SKM-1 (cell line): ENCODE data around the gene COX6B2.

Experiments
- DNase-seq: peaks from one replicate; lab custom pipeline; 2025; ENCODE audit not compliant: unreplicated experiment; lab: John Stamatoyannopoulos, UW

COX6B2 gene

DNA sequence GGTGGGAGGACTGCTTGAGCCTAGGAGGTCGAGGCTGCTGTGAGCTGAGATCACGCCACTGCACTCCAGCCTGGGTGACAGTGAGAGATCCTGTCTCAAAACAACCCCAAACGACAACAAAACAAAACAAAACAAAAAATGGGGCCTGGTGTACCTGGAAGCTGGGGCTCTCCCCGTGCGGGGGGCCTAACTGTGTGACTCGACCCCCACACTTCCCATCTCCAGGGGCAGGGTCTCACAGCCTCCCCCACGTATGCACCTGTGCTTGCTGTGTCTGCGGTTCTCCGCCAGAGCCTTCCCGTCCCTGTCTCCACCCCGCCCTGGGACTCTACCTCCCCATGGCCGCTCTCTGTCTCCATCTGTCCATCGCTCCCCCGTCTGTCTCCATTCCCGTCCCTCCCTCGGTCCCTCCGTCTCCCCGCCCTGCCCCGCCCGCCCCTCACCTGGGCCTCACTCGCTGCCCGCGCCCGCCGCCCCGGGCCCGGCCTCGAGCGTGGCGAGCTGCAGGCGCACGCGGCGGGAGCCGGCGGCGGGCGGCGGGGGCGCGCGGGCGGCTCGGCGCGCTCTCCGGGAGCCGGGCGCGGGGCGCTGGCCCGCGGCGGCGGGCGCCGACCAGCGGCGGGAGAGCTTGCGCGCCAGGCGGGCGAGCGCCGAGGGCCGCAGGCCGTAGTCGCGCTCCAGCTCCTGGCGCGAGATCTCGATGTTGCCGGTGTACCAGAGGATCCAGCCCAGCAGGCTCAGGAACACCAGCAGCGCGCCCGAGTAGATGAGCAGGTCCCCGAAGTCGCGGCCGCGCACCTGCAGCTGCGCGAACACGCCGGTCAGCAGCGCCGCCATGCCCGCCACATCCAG, 29.0 kb upstream of the COX6B2 start:
- no peak for DNase-seq

DNA sequence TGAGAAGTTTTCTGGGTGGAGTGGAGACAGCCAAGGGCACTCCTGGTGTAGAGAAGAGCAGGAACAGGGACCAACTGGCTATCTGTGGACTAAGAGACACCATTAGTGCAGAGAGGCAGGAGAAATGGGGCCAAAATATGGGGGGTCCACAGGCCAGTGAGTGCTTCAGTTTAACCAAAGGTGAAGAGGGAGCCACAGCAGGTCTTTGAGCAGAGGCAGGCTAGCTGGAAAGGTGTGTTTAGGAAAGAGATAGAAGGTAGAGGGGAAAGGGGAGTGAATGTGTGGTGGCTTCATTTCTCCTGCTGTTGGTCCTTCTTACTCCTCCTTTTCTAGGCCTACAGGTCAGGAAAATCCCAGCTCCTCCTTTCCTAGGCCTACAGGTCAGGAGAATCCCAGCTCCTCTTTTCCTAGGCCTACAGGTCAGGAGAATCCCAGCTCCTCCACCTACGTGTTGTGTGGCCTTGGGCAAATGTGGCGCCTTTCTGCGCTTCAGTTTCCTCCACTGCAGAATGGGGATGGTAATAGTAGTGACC, 28.1 kb upstream of the COX6B2 start:
- no peak for DNase-seq

DNA sequence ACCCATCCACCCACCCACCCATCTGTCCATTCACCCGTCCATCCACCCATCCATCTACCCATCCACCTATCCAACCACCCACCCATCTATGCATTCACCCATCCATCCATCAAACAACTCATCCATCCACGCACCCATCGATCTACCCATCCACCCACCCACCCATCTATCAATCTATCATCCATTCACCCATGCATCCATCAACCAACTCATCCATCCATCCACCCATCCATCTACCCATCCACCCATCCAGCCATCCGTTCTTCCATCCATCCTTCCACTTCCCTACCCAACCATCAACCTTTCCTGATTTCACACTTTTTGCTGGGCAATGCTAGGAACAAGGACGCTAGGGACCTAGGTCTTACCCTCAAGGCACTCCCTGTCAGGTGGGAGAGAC, 27.5 kb upstream of the COX6B2 start:
- no peak for DNase-seq

DNA sequence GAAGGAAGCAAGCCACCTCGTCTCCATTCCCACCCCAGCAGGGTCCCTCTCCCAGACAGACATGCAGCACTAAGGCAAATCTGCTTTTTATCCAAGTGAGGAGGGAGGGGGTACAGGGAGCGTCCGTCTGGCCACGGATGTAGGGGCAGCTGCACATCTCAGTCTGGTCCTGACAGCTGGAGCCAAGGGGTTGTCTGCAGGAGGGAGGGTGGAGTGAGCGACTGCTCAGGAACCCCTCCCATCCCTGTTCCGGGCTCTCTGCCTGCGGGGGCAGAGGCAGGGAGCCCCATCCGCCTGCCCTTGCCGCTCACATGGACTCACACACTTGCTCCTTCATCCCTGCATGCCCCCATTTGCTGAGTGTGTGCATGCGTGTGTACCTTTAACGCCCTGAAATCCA, 24.7 kb upstream of the COX6B2 start:
- no peak for DNase-seq

DNA sequence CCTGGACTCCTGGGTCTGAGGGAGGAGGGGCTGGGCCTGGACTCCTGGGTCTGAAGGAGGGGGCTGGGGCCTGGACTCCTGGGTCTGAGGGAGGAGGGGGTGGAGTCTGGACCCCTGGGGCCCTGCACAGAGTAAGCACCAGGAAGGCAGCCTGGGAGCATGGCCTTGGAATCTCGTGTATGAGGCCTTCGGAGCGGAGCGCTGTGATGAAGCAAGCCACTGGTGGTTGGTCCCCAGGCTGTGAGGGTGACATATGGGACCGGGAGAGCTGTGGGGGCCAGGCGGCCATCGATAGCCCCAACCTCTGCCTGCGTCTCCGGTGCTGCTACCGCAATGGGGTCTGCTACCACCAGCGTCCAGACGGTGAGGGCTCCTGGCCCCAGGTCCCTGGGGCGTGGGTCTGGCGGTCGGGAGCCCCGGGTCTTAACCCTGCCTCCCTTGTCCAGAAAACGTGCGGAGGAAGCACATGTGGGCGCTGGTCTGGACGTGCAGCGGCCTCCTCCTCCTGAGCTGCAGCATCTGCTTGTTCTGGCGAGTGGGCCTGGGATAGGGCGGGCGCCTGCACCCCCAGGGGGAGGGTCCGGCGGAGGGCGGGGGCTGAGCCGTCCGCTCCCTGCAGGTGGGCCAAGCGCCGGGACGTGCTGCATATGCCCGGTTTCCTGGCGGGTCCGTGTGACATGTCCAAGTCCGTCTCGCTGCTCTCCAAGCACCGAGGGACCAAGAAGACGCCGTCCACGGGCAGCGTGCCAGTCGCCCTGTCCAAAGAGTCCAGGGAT, 23.0 kb upstream of the COX6B2 start:
- DNase-seq: no peak

DNA sequence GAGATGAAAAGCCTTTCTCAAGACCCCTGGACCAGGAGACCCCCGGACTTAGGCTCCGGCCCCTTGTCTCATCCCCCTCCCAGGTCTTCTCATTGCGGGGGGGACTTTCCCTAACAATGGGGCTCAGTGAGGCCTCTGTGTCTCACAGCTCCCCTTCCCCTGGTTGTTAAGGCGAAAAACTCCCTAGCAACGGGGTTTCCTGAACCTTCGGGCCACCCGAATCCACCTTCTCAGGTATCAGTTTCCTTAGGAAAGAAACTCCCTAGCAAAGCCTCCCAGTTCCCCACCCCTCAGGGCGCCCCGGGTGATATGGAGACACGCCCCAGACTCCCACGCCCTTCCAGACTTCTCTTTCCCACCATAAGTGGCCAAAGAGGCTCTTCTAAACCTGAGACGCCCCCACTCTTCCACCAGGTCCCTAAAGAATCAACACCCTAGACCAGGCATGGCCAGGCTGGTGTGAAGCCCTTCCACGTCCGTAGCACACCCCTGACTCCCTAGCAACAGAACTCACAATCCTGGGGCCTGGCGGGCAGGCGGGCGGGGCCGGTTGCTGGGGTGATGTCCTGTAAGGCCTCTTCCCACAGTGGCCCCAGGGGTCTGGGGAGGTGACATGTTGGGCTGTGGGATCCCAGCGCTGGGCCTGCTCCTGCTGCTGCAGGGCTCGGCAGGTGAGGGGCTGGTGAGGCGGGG, 21.9 kb upstream of the COX6B2 start, which contains the start of gene TMEM190:
Gene TMEM190, plus strand, starts transcription at position 586 of the 693 bp plus-strand sequence. Its CDS starts 28 bp downstream, at position 614.
- no peak for DNase-seq

DNA sequence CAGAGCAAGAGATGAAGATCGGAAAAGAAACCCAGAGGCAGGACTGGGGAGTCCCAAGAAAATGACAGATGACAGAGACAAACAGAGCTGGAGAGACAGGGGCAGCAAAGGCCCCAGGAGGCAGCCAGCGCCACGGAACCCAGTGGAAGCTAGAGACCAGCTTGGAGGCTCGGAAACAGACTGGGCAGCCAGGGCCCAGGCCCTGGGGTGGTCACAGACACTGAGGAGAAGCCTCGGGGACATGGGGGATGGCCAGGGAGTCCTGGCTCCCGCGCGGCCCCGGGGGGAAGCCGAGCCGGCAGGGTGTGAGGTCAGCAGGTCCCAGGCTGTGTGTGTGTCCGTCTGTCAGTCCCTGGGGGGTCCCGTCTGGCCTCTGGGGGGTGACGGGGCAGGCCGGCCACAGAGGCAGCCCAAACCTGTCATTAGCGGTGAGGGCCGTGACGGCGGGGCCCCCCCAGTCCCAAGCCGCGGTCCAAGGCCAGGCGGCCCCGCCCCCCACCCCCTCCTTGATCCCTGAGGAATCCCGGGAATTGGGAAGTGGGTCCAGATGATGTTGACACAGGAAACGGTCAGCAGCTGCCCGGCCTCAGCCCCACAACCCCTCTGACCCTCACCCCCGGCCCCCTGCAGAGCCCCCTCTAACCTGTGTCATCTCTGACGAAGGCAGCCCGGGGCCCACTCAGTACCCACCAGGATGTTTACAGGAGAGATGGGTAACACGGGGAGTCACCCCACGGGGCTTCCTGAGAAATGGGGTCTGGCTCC, 19.7 kb upstream of the COX6B2 start:
- no peak for DNase-seq

DNA sequence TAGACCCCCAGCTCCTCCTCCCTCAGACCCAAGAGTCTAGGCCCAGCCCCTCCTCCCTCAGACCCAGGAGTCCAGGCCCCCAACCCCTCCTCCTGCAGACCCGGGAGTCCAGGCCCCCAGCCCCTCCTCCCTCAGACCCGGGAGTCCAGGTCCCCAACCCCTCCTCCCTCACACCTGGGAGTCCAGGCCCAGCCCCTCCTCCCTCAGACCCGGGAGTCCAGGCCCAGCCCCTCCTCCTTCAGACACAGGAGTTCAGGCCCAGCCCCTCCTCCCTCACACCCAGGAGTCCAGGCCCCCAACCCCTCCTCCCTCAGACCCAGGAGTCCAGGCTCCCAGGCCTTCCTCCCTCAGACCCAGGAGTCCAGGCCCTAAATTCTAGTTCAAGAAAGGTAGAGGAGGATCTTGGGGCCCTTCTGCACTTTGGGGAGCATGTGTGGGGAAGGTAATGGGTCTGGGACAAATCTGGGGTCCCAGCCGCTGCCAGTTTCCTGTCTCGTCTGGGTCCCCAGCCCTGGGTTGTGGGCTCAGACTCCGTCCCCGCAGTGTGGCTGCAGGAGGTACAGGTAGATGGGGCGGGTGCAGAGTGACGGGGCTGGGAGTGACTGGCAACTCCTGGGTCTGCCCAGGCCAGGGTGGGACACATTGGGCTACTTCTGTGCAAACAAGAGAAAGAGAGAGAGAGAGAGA, 18.9 kb upstream of the COX6B2 start:
- DNase-seq: no peak

DNA sequence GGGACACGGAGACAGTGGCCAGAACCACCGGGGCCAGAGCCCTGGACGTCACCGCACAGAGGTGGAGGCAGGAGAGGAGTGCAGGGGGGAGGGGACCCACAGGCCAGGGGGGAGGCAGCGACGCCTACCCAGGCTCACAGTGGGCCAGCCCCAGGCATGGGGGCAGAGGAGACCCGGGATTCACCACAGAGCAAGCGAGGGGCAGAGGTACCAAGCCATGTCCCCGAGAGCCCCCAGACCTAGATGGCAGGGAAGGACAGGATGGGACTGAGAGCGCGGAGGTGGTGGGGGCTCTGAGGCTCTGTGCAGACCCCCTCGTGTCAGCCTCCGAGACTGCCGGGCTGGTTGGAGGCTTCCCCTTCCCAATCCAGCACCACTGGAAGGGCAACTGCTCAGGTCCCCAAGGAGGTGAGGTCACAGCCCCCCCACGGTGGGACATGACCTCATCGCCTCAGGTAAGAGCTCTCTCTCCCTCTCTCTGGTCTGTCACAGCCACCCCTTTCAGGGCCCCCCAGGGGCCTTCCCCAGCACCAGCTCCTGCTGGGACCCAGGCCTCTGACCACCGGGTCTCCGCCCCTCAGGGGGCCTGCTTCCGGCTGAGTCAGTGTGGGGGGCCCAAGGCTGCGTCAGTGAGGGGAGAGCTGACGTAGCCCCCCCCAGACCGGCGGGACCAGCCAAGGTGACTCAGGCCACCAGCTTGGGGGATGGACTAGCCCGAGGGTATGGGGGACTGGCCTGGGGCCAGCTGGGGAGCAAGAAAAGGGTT, 18.0 kb upstream of the COX6B2 start:
- DNase-seq: no peak

DNA sequence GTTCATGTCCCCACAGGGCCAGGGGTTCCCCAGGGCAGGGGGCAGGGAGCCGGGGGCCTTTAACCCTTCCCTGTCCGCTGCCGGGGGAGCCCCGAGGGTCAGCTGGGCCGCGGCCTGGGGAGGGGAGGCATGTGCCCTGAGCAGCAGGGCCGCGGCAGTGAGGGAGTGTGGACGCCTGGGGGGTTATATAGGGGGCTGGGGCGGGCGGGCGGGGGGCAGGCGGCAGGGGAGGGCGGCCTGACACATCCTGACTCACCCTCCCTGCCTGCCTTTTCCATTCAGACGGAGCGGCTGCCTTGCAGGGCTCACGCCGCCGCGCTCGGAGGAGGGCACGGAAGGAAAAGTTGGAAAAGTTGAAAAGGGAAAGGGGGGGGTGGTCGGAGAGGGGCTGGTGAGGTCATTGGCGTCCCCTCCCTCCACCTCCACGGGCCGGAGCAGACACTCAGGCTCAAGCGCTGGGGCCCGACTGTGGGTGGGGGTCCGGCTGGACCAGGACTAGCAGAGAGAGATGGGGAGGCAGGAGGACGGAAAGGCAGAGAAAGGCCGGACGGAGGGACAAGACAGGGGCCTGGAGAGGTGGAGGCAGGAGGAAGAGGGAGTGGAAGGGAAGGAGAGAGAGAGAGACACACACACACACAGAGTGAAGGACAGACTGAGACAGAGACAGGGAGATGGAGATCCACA, 15.9 kb upstream of the COX6B2 start, which contains the start of gene IL11:
Gene IL11, minus strand, starts transcription at position 159 of the 684 bp plus-strand sequence. Its CDS starts 153 bp downstream, at position 6.
- no peak for DNase-seq

DNA sequence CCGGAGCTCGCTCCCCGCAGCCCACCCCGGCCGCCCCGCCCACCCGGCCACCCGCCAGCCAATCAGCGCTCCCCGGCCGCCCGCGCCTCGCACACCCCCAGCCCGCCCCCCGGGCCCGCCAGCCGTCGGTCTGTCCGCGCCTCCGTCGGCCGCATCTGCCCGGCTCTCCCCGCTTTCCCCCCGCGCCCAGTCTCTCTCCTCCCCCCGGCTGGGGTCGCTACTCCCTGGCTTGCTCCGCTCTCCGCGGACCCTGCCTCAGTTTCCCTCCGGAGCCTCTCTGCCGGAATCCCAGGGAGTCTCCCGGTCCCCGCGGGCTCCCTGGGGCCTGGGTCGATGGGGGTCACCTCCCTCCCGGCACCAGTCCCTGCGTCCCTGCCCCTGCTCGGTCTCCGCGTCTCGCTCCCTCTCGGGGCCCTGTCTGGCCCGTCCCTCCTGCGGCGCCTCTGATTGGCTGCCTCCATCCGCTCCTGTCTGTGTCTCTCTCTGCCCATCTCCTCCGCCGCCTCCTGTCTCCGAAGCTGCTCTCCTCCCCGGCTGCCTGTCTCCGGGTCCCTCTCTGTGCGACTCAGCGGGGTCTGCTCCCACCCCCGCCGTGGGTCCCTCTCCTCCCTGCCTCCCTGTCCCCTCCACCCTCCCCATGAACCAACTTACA, 15.3 kb upstream of the COX6B2 start:
- DNase-seq: no peak

DNA sequence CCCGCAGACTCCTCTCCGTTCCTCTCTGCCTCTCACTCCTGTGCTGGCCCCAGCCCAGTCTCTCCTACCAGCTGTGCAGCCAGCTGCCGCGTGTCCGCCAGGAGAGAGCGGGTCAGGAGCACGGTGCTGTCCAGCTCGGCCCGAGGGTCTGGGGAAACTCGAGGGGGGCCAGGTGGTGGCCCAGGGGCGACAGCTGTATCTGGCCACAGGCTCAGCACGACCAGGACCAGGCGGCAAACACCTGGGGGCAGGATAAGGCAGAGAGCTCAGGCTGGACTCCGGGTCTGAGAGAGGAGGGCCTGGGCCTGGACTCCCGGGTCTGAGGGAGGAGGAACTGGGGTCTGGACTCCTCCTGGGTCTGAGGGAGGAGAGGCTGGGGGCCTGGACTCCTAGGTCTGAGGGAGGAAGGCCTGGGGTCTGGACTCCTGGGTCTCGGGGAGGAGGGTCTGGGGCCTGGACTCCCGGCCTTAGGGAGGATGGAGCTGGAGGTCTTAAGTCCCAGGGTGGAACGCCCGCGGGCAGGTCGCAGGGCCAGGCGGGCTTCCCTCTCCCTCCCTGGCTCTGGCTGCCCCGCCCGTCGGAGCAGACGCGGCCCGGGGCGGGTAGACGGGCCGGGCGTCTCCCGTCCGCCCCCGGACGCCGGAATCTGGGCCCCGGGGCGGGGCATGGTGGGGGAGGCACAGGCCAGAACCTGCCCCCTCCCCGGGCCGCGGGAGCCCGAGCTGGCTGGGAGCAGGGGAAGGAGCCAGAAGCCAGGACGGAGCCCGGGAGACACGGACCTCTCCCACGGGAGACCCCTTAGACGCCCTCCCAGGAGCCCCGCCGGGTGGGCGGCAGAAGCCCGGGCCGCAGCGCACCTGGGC, 14.4 kb upstream of the COX6B2 start:
- DNase-seq: no peak

DNA sequence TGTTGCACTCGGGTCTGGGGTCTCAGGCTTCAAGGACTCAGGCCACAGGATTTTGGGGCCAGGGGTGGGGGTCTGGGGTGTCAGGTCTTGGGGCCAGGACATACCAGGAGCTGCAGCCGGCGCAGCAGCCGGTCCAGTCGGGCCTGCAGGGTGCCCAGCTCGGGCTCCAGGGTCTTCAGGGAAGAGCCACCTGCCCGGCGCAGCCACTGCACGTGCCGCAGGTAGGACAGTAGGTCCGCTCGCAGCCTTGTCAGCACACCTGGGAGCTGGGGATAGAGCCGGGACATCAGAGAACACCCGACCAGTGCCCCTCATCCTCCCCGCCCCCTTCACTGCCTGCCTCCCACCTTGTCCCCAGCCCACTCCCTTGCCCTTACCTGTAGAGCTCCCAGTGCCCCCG, 13.6 kb upstream of the COX6B2 start:
- no peak for DNase-seq

DNA sequence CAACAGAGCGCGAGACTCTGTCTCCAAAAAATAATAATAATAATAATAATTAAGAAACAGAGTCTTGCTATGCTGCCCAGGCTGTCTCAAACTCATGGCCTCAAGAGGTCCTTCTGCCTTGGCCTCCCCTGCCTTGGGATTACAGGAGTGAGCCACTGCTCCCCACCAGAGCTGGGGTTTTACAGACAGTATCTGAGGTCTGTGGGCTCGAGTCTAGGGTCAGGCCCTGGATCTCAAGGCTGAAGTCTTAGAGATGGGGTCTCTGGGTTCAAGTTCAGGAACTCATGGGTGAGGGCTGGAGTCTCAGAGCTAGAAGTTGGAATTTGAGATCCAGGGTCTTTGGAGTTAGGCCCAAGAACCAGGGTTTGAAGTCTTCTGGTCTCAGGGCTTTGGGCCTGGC, 12.3 kb upstream of the COX6B2 start:
- no peak for DNase-seq

DNA sequence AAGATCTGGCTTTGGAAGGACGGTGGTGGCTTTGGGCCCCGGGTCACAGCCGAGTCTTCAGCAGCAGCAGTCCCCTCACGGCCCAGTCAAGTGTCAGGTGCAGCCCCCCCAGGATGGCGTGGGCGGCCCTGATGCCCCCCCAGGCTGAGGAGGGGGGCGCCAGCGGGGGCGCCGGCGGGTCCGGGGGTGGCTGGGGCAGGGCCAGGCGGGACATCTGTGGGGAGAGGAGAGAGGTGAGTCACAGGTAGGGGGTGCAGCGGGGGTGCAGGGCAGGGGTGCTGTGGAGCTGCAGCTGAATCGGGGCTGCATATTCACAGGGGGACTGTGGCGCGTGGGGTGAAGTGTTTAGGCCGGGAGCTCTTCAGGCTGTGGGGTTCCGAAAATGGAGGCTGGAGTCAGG, 11.4 kb upstream of the COX6B2 start:
- DNase-seq: no peak

DNA sequence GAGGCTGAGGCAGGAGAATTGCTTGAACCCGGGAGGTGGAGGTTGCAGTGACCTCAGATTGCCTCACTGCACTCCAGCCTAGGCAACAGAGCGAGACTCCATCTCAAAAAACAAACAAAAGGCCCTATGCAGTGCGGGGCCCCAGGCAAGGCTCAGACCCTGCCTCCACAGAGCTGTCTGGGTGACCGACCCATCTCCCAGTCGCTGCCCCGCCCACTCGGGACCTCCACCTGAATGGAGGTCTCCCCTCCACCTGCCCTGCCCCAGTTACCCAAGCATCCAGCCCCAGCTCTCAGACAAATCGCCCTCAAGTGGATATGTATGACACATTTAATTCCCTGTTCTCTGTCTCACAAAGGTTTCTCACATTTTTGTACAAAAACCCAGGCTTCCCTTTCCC, 10.7 kb upstream of the COX6B2 start:
- no peak for DNase-seq
